Peyer's patch (tissue), 4 donors: ENCODE measurements around the gene NOP53.

ENCODE experiments used
- CTCF ChIP-seq, 6 experiments: fragments of 450-650 bp in 4 of 6; fragments of 200-600 bp in 2 of 6; sonication (generic) in 1 of 6; IDR thresholded peaks; one replicate each; pipeline ENCODE4 v1.5.1; 2017 to 2019; ENCODE audit warnings: antibody characterized with exemption in 6 of 6, mild to moderate bottlenecking in 3 of 6, moderate library complexity in 1 of 6
- POLR2A ChIP-seq, 2 donors: fragments of 450-650 bp; IDR thresholded peaks; one replicate each; pipeline ENCODE4 v1.5.1; 2017; ENCODE audit warnings: antibody characterized with exemption in 2 of 2, mild to moderate bottlenecking in 2 of 2, moderate library complexity in 2 of 2

- no peak for TF ChIP-seq CTCF (IDR thresholded peaks at IDR 0.05)
- no peak for TF ChIP-seq POLR2A (IDR thresholded peaks at IDR 0.05)
These were observed 10.2 kb upstream of the NOP53 start for GRCh38 chr19:47735131-47735530.
